Caco-2 (cell line): ENCODE measurements around the gene NDUFA11. TPM values are rescaled to one million over a fixed set of nuclear protein-coding genes. Genes with fewer than 3 reads are reported as not detected.

ENCODE experiments used
- BruUV-seq: library from RNA; stranded (reverse); fragments of 400-500 nt; replicated peaks from 2 replicates; lab custom pipeline; 2021; lab: Mats Ljungman, UMichigan
- CTCF ChIA-PET: fragments of 300-600 bp; sonication (Branson Sonifier 250); formaldehyde crosslinking; loops from one replicate; lab custom pipeline; 2022; ENCODE audit warnings: antibody characterized with exemption; lab: Charles Lee
- POLR2A ChIA-PET: fragments of 300-600 bp; sonication (Branson Sonifier 250); formaldehyde crosslinking; loops from one replicate; lab custom pipeline; 2022; ENCODE audit warnings: antibody characterized with exemption; lab: Charles Lee
- DNase-seq, 2 experiments: peaks; one replicate each; pipeline versions ENCODE4 v3.0.0 to v3.0.0-alpha.2; 2020 to 2022
- H3K27me3 ChIP-seq: replicated peaks from 2 replicates; pipeline ENCODE4 v1.6.0; 2011; ENCODE audit warnings: low read length; ENCODE audit not compliant: control insufficient read depth, insufficient read depth
- H3K36me3 ChIP-seq: 2 replicates; pipeline ENCODE4 v1.5.1; 2011; ENCODE audit warnings: low read length; ENCODE audit not compliant: control insufficient read depth, insufficient read depth
- H3K4me1 ChIP-seq: fragments of 250-450 bp; sonication (Bioruptor Pico); 2 replicates; pipeline ENCODE4 v1.5.1; 2020; ENCODE audit warnings: mild to moderate bottlenecking
- H3K4me3 ChIP-seq: 2 replicates; pipeline ENCODE4 v1.5.1; 2011; ENCODE audit warnings: low read depth, mild to moderate bottlenecking, control low read depth, low read length
- H3K9me3 ChIP-seq: fragments of 250-450 bp; sonication (Bioruptor Pico); 2 replicates; pipeline ENCODE4 v1.5.1; 2020; ENCODE audit warnings: mild to moderate bottlenecking, moderate library complexity
- H3K27ac Mint-ChIP-seq: one replicate; pipeline ENCODE4 v1.8.0; 2022; ENCODE audit warnings: mixed read lengths; ENCODE audit not compliant: unreplicated experiment
- H3K27me3 Mint-ChIP-seq: one replicate; pipeline ENCODE4 v1.8.0; 2022; ENCODE audit warnings: mixed read lengths; ENCODE audit not compliant: insufficient read depth, unreplicated experiment
- H3K36me3 Mint-ChIP-seq: one replicate; pipeline ENCODE4 v1.8.0; 2022; ENCODE audit warnings: mild to moderate bottlenecking, mixed read lengths; ENCODE audit not compliant: insufficient read depth, unreplicated experiment
- H3K4me1 Mint-ChIP-seq: one replicate; pipeline ENCODE4 v1.8.0; 2022; ENCODE audit warnings: low read depth, mixed read lengths; ENCODE audit not compliant: unreplicated experiment
- H3K4me3 Mint-ChIP-seq: one replicate; pipeline ENCODE4 v1.8.0; 2022; ENCODE audit warnings: mild to moderate bottlenecking, moderate library complexity, mixed read lengths; ENCODE audit not compliant: unreplicated experiment
- H3K9me3 Mint-ChIP-seq: one replicate; pipeline ENCODE4 v1.8.0; 2022; ENCODE audit warnings: mixed read lengths; ENCODE audit not compliant: unreplicated experiment
- intact Hi-C: fragments of 100-400 bp; cut with micrococcal nuclease; formaldehyde crosslinking; loops from one replicate; pipeline ENCODE4 v1.10.0; 2022; ENCODE audit not compliant: unreplicated experiment
- total RNA-seq: library from RNA; stranded (reverse); gene quantifications from 2 replicates; pipeline ENCODE4 v1.2.3, GENCODE V29; 2022
- TF ChIP-seq, protein P1 (sequence below), 2 experiments: fragments of 200-600 bp in 1 of 2; IDR thresholded peaks; 1 replicate in 1 of 2; 2 replicates in 1 of 2; pipeline versions ENCODE4 v1.5.1 to v1.8.0; 2011 to 2022; ENCODE audit warnings: antibody characterized with exemption in 1 of 2, control low read depth in 1 of 2, inconsistent platforms in 1 of 2, low read depth in 1 of 2, low read length in 1 of 2, mild to moderate bottlenecking in 1 of 2, moderate library complexity in 1 of 2; ENCODE audit not compliant: insufficient read depth in 1 of 2, severe bottlenecking in 1 of 2, unreplicated experiment in 1 of 2

NDUFA11 gene
- total RNA-seq, 1 experiment from 2014 or later = 272 TPM

DNA sequence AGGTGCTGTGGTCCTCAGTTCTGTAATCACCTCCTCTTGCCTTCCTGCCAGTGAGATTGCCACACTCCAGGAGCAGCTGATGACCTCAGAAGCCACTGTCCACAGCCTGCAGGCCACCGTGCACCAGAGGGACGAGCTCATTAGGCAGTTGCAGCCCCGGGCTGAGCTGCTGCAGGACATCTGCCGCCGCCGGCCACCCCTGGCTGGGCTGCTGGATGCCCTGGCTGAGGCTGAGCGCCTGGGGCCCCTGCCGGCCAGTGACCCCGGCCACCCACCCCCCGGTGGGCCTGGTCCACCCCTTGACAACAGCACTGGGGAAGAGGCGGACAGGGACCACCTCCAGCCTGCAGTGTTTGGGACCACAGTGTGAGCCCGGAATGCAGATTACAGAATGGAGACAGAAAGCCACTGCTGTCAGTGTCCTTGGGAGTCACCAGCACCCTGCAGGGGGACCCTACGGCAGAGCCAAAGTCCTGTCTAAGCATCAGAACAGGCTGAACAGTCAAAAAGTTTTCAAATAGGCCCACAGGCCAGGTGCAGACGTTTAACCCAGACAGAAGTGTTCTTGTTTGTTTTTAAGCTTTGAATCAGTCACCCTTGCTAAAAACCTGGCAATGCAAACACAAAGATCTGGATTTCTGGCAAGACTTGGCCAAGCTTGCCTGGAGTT is 5.3 kb upstream of the NDUFA11 start:
- H3K4me3 ChIP-seq = no peak overlapping the region
- DNase-seq = no peak
- intact Hi-C loops = no loop called here
- ChIA-PET POLR2A (no interaction called here), CTCF (interaction anchor here (0.5 kb wide), 1 partner anchor 12 kb away, joined by 3 read pairs; no protein-coding TSS in a partner anchor)
- H3K4me1 ChIP-seq = peaks cover 2% of the 10 kb centered on the region
- BruUV-seq = no TSS peak
- H3K9me3 ChIP-seq = no peaks in the 10 kb centered on the region
- Mint-ChIP-seq H3K9me3 (no peaks in the 10 kb centered on the region), H3K4me3 (no peak overlapping the region), H3K27ac (no peak overlapping the region), H3K36me3 (peaks cover 30% of the 10 kb centered on the region), H3K27me3 (no peaks in the 10 kb centered on the region), H3K4me1 (no peaks in the 10 kb centered on the region)
- no peaks in the 10 kb centered on the region for H3K27me3 ChIP-seq
- TF ChIP-seq, protein P1, sequence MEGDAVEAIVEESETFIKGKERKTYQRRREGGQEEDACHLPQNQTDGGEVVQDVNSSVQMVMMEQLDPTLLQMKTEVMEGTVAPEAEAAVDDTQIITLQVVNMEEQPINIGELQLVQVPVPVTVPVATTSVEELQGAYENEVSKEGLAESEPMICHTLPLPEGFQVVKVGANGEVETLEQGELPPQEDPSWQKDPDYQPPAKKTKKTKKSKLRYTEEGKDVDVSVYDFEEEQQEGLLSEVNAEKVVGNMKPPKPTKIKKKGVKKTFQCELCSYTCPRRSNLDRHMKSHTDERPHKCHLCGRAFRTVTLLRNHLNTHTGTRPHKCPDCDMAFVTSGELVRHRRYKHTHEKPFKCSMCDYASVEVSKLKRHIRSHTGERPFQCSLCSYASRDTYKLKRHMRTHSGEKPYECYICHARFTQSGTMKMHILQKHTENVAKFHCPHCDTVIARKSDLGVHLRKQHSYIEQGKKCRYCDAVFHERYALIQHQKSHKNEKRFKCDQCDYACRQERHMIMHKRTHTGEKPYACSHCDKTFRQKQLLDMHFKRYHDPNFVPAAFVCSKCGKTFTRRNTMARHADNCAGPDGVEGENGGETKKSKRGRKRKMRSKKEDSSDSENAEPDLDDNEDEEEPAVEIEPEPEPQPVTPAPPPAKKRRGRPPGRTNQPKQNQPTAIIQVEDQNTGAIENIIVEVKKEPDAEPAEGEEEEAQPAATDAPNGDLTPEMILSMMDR (IDR thresholded peaks at IDR 0.05; ENCODE audit: insufficient read depth in 1 of 2, low read depth in 1 of 2, low read length in 1 of 2, severe bottlenecking in 1 of 2, unreplicated experiment in 1 of 2) = no peak
- H3K36me3 ChIP-seq = no peaks in the 10 kb centered on the region

DNA sequence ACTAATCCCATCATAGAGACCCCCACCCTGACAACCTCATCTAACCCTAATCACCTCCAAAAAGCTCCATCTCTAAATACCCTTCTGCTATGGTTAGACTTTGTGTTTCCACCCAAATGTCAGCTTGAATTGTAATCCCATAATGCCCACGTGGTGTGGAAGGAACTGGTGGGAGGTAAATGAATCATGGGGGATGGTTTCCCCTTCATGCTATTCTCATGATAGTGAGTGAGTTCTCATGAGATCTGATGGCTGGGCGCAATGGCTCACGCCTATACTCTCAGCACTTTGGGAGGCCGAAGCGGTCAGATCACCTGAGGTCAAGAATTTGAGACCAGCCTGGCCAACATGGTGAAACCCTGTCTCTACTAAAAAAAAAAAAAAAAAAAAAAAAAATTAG is 3.7 kb upstream of the NDUFA11 start:
- H3K4me1 Mint-ChIP-seq = no peaks in the 10 kb centered on the region
- DNase-seq = no peak
- H3K27ac Mint-ChIP-seq = no peak overlapping the region
- H3K36me3 Mint-ChIP-seq = peaks cover 37% of the 10 kb centered on the region
- Histone ChIP-seq H3K9me3 (no peaks in the 10 kb centered on the region), H3K4me3 (no peak overlapping the region), H3K27me3 (no peaks in the 10 kb centered on the region), H3K36me3 (no peaks in the 10 kb centered on the region), H3K4me1 (no peaks in the 10 kb centered on the region; the same call in 1 of the 2 replicates)
- H3K9me3 Mint-ChIP-seq = no peaks in the 10 kb centered on the region
- H3K4me3 Mint-ChIP-seq = no peak overlapping the region
- no peaks in the 10 kb centered on the region for H3K27me3 Mint-ChIP-seq
- TF ChIP-seq, protein P1 (IDR thresholded peaks at IDR 0.05; ENCODE audit: insufficient read depth in 1 of 2, low read depth in 1 of 2, low read length in 1 of 2, severe bottlenecking in 1 of 2, unreplicated experiment in 1 of 2) = no peak
- ChIA-PET POLR2A (no interaction called here), CTCF (no interaction called here)
- intact Hi-C loops = no loop called here
- BruUV-seq = no TSS peak

DNA sequence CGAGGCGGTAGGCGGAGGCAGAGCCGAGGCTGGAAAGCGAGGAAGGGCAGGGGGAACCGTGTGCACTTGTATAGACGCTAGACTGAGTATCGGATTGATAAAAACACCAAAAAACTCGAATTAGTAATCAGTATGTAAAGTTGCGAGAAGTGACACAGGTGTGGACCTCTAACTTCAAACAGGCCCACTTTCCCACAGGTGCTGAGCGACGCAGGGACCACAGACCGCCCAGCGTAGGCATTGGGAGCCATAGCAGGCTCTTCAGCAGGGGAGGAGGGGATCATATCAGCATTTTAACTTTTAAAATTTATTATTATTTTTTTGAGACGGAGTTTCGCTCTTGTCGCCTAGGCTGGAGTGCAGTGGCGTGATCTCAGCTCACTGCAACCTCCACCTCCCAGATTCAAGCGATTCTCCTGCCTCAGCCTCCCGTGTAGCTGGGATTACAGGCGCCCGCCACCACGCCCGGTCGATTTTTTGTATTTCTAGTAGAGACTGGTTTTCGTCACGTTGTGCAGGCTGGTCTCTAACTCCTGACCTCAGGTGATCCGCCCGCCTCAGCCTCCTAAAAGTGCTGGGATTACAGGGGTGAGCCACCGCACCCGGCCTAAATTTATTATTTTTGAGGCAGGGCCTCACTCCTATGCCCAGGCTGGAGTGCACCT is 1.7 kb upstream of the NDUFA11 start:
- TF ChIP-seq, protein P1 (IDR thresholded peaks at IDR 0.05; ENCODE audit: insufficient read depth in 1 of 2, low read depth in 1 of 2, low read length in 1 of 2, severe bottlenecking in 1 of 2, unreplicated experiment in 1 of 2) = no peak
- Mint-ChIP-seq H3K4me3 (peak overlapping the region; percentile 82), H3K36me3 (peaks cover 36% of the 10 kb centered on the region), H3K27me3 (no peaks in the 10 kb centered on the region), H3K4me1 (no peaks in the 10 kb centered on the region), H3K27ac (no peak overlapping the region), H3K9me3 (no peaks in the 10 kb centered on the region)
- Histone ChIP-seq H3K9me3 (no peaks in the 10 kb centered on the region), H3K36me3 (no peaks in the 10 kb centered on the region), H3K27me3 (no peaks in the 10 kb centered on the region), H3K4me1 (no peaks in the 10 kb centered on the region; the same call in 1 of the 2 replicates), H3K4me3 (peak overlapping the region; percentile 77)
- ChIA-PET CTCF (interaction anchor here (3.4 kb wide), 1 partner anchor 101 kb away, joined by 56 read pairs; the partner anchor contains the start of gene NRTN), POLR2A (interaction anchor here (1.4 kb wide), 1 partner anchor 283 kb away, joined by 4 read pairs; the partner anchor contains the start of genes SAFB and SAFB2)
- intact Hi-C loops = no loop called here
- BruUV-seq = TSS peak; percentile 61
- no peak for DNase-seq
